Left lung (tissue), 10 donors: ENCODE data around the gene CNTN5. TPM values are rescaled to one million over a fixed set of nuclear protein-coding genes. Genes with fewer than 3 reads are reported as not detected.

Source experiments
- ATAC-seq: fragments of 200-7000 bp; cut with Tn5 transposase; one replicate; pipeline ENCODE4 v1.9.1; 2020; ENCODE audit warnings: moderate library complexity
- DNase-seq, 4 donors: peaks; one replicate each; pipeline ENCODE4 v3.0.0-alpha.2; 2013 to 2020
- H3K27ac ChIP-seq, 2 donors: fragments of 200-600 bp; sonication (generic) in 1 of 2; one replicate each; pipeline versions ENCODE4 v1.5.0 to v1.8.0; 2020 to 2021
- H3K27me3 ChIP-seq, 2 donors: fragments of 200-600 bp; sonication (generic) in 1 of 2; one replicate each; pipeline versions ENCODE4 v1.5.0 to v1.8.0; 2020 to 2021
- H3K36me3 ChIP-seq, 2 donors: fragments of 200-600 bp; sonication (generic) in 1 of 2; one replicate each; pipeline versions ENCODE4 v1.5.0 to v1.8.0; 2020 to 2021
- H3K4me1 ChIP-seq, 2 donors: fragments of 200-600 bp; one replicate each; pipeline ENCODE4 v1.8.0; 2021
- H3K4me3 ChIP-seq, 2 donors: fragments of 200-600 bp; sonication (generic) in 1 of 2; one replicate each; pipeline versions ENCODE4 v1.5.0 to v1.8.0; 2020 to 2021; ENCODE audit warnings: mild to moderate bottlenecking in 1 of 2
- H3K9me3 ChIP-seq, 2 donors: fragments of 200-600 bp; sonication (generic) in 1 of 2; one replicate each; pipeline versions ENCODE4 v1.5.0 to v1.8.0; 2020 to 2021
- CTCF ChIP-seq, 2 donors: fragments of 200-600 bp; sonication (generic) in 1 of 2; IDR thresholded peaks; one replicate each; pipeline versions ENCODE4 v1.5.0 to v1.8.0; 2021; ENCODE audit warnings: antibody characterized with exemption in 2 of 2
- intact Hi-C, 2 donors: fragments of 100-400 bp; cut with DNase I; formaldehyde crosslinking; loops; one replicate each; pipeline versions ENCODE4 v1.11.2 to v1.14.2; 2022
- polyA plus RNA-seq, 6 donors: library from polyadenylated mRNA; unstranded; fragments of 120-200 nt; gene quantifications; one replicate each; pipeline ENCODE4 v1.2.1, GENCODE V29; 2013; ENCODE audit not compliant: insufficient read length in 6 of 6
- total RNA-seq, 2 donors: library from RNA; stranded (reverse); fragmentation: NEBNext Ultra II Directional; extraction: Animal tissue kit (Norgen Biotek cat#: 25700); gene quantifications; one replicate each; pipeline ENCODE4 v1.2.1, GENCODE V29; 2021
- donor health status: DM: no; HTN: yes; CAD: no.
- donor health status: DM: no; HTN: no; CAD: no.

The CNTN5 gene
- total and polyA plus RNA-seq, 8 donors = 0.08 to 0.34 (median 0.24) TPM; not detected in 1

GRCh38 chr11:99234534-99234933, 213.8 kb downstream of the CNTN5 start:
- ATAC-seq = no peak
- intact Hi-C loops = no loop called here
- H3K27me3 ChIP-seq = no peaks in the 10 kb centered on the region
- no peak for TF ChIP-seq CTCF (IDR thresholded peaks at IDR 0.05)
- no peak overlapping the region for H3K27ac ChIP-seq
- no peaks in the 10 kb centered on the region for H3K36me3 ChIP-seq
- no peaks in the 10 kb centered on the region for H3K4me1 ChIP-seq
- peaks cover 0 to 9% of the 10 kb centered on the region in 2 donors for H3K9me3 ChIP-seq
- no peak for DNase-seq
- H3K4me3 ChIP-seq = no peak overlapping the region

GRCh38 chr11:99238401-99238800, 217.7 kb downstream of the CNTN5 start:
- ATAC-seq (no peak), DNase-seq (peak in 2 of 4 donors; percentile 3 to 7)
- Histone ChIP-seq H3K27ac (no peak overlapping the region), H3K4me3 (no peak overlapping the region), H3K4me1 (no peaks in the 10 kb centered on the region), H3K36me3 (no peaks in the 10 kb centered on the region), H3K9me3 (peaks cover 0 to 3% of the 10 kb centered on the region in 2 donors), H3K27me3 (no peaks in the 10 kb centered on the region)
- intact Hi-C loops = no loop called here
- no peak for TF ChIP-seq CTCF (IDR thresholded peaks at IDR 0.05)

GRCh38 chr11:99240192-99241030, 219.7 kb downstream of the CNTN5 start:
- no peak for ATAC-seq
- H3K36me3 ChIP-seq = no peaks in the 10 kb centered on the region
- H3K4me1 ChIP-seq = no peaks in the 10 kb centered on the region
- no peak overlapping the region for H3K4me3 ChIP-seq
- H3K27ac ChIP-seq = no peak overlapping the region
- intact Hi-C loops = no loop called here
- H3K9me3 ChIP-seq = peaks cover 0 to 3% of the 10 kb centered on the region in 2 donors
- DNase-seq = no peak
- no peaks in the 10 kb centered on the region for H3K27me3 ChIP-seq
- no peak for TF ChIP-seq CTCF (IDR thresholded peaks at IDR 0.05)

- no peak for TF ChIP-seq CTCF (IDR thresholded peaks at IDR 0.05)
- no peak for ATAC-seq
- intact Hi-C loops = no loop called here
These were observed 220.3 kb downstream of the CNTN5 start for GRCh38 chr11:99241066-99241465.

GRCh38 chr11:99244613-99245012, 223.9 kb downstream of the CNTN5 start:
- intact Hi-C loops = no loop called here
- Histone ChIP-seq H3K27ac (no peak overlapping the region), H3K4me1 (no peaks in the 10 kb centered on the region), H3K27me3 (no peaks in the 10 kb centered on the region), H3K9me3 (peaks cover 0 to 7% of the 10 kb centered on the region in 2 donors), H3K36me3 (no peaks in the 10 kb centered on the region), H3K4me3 (no peak overlapping the region)
- ATAC-seq (peak; percentile 94), DNase-seq (no peak)
- TF ChIP-seq CTCF (IDR thresholded peaks at IDR 0.05) = no peak

More at GRCh38 chr11:99241066-99241465, 220.3 kb downstream of the CNTN5 start:
- Histone ChIP-seq H3K27me3 (no peaks in the 10 kb centered on the region), H3K4me1 (no peaks in the 10 kb centered on the region), H3K36me3 (no peaks in the 10 kb centered on the region), H3K4me3 (no peak overlapping the region), H3K27ac (no peak overlapping the region), H3K9me3 (peaks cover 0 to 3% of the 10 kb centered on the region in 2 donors)
- no peak for DNase-seq
